Measurements from ENCODE around the gene AFG1L.
"Not testable (repeated sequence)": the region's sequence is repeated elsewhere in the genome, so short reads cannot be mapped to it uniquely, and the experiment has no call there.

The AFG1L gene

GRCh38 chr6:108407904-108408827 is 113.3 kb downstream of the AFG1L start:
- in situ Hi-C loops (cut with HindIII; ENCODE audit: low sequenced_read_pairs), result no loop called here

- in situ Hi-C loops (cut with HindIII; ENCODE audit: low sequenced_read_pairs), result no loop called here
These were observed 114.0 kb downstream of the AFG1L start for GRCh38 chr6:108408861-108409260.

DNA sequence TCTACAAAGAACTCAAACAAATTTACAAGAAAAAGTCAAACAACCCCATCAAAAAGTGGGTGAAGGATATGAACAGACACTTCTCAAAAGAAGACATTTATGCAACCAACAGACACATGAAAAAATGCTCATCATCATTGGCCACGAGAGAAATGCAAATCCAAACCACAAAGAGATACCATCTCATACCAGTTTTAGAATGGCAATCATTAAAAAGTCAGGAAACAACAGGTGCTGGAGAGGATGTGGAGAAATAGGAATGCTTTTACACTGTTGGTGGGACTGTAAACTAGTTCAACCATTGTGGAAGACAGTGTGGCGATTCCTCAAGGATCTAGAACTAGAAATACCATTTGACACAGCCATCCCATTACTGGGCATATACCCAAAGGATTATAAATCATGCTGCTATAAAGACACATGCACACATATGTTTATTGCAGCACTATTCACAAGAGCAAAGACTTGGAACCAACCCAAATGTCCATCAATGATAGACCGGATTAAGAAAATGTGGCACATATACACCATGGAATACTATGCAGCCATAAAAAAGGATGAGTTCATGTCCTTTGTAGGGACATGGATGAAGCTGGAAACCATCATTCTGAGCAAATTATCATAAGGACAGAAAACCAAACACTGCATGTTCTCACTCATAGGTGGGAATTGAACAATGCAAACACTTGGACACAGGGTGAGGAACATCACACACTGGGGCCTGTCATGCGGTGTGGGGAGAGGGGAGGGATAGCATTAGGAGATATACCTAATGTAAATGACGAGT is 121.4 kb downstream of the AFG1L start:
- in situ Hi-C loops (cut with HindIII; ENCODE audit: low sequenced_read_pairs), result not testable (repeated sequence)

DNA sequence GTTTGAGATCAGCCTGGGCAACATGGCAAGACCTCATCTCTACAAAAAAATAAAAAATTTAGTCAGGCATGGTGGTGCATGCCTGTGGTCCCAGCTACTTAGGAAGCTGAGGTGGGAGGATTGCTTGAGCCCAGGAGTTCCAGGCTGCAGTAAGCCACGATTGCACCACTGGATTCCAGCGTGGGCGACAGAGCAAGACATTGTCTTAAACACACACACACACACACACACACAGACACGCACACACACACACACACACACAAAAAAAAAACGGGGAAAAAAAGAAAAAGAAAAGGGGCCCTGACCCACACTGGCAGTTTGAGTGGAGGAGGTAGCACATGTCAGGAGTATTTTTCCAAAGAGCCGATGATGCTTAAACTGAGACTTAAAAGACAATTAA is 122.2 kb downstream of the AFG1L start:
- in situ Hi-C loops (cut with HindIII; ENCODE audit: low sequenced_read_pairs), result no loop called here

- in situ Hi-C loops (cut with HindIII; ENCODE audit: low sequenced_read_pairs), result no loop called here
These were observed 124.6 kb downstream of the AFG1L start for GRCh38 chr6:108419474-108419873.

- in situ Hi-C loops (cut with HindIII; ENCODE audit: low sequenced_read_pairs), result no loop called here
These were observed 125.2 kb downstream of the AFG1L start for GRCh38 chr6:108419934-108420609.

GRCh38 chr6:108421366-108421765 is 126.5 kb downstream of the AFG1L start:
- in situ Hi-C loops (cut with HindIII; ENCODE audit: low sequenced_read_pairs), result no loop called here

- in situ Hi-C loops (cut with HindIII; ENCODE audit: low sequenced_read_pairs), result no loop called here
These were observed 129.3 kb downstream of the AFG1L start for GRCh38 chr6:108423982-108424705.

GRCh38 chr6:108425428-108425827 is 130.6 kb downstream of the AFG1L start:
- in situ Hi-C loops (cut with HindIII; ENCODE audit: low sequenced_read_pairs), result no loop called here

GRCh38 chr6:108432143-108432542 is 137.3 kb downstream of the AFG1L start:
- in situ Hi-C loops (cut with HindIII; ENCODE audit: low sequenced_read_pairs), result no loop called here

DNA sequence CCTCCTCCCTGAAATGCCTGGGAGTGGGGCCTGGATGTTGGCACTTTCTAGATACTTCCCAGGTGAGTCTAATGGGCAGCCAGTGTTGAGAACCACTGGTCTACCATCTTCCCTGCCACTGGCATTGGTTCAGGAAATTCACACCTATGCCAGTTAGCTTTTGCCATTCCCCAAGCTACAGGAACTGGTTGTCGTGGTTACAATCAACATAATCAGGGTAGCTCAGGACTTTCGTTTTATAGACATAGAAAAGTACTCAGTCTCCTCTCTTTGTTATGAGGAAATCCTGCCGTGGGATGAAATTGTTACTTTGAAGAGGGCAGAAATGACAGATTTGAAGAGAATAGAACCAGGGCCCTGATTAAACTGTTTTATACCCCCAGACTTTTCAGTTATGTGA is 137.9 kb downstream of the AFG1L start:
- in situ Hi-C loops (cut with HindIII; ENCODE audit: low sequenced_read_pairs), result no loop called here

- in situ Hi-C loops (cut with HindIII; ENCODE audit: low sequenced_read_pairs), result no loop called here
These were observed 139.4 kb downstream of the AFG1L start for GRCh38 chr6:108434222-108434621.

- in situ Hi-C loops (cut with HindIII; ENCODE audit: low sequenced_read_pairs), result no loop called here
These were observed 140.5 kb downstream of the AFG1L start for GRCh38 chr6:108435391-108435790.

DNA sequence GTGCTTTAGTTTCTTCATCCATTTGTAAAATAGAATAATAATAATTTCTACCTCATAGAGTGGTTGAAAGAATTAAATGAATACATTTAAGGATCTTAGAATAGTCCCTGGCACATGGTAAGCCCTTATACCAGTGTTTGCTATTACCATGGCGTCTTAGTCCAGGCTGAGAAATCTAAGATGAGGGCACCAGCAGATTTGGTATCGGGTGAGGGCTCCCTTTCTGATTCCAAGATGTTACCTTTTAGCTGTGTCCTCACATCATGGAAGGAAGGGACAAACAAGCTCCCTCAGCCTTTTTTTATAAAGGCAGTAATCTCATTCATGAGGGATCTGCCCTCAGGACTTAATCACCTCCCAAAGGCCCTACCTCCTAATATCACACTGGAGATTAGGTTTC is 141.9 kb downstream of the AFG1L start:
- in situ Hi-C loops (cut with HindIII; ENCODE audit: low sequenced_read_pairs), result no loop called here

DNA sequence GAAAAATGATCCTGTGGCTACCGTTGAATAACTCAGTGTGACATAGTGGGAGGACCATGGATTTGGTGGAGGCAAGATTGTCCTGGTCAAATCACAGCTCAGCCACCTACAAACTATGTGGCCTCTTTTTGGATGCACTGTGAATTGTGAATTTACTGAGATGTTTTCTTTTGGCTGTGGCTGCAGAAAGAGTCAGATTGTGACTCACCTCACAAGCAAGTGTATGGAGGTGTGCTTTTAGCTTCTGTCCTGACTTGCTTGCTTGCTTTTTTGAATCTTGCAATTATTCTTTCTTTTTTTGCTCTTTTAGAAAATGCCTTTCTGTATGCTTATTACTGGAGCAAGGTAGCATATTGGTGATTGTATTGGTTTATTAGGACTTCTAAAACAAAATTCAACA is 143.0 kb downstream of the AFG1L start:
- in situ Hi-C loops (cut with HindIII; ENCODE audit: low sequenced_read_pairs), result no loop called here

DNA sequence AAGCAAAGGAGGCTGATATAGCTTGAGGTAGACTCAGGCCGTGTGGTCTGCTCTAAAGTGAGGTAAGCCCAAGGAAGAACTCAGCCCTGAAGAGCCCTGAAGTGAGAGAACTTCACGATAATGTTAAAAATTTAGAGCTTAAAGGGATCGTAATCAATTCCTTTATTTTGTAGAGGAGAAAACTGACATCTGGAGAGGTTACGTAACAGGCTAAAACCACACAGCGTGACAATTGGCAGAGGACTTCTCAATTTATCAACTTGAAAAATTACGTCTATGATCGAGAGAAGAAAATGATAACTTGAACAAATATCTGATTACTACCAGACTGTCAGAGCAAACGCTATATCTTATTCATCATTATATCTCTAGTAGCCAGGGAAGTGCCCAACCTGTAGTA is 144.1 kb downstream of the AFG1L start:
- in situ Hi-C loops (cut with HindIII; ENCODE audit: low sequenced_read_pairs), result no loop called here

DNA sequence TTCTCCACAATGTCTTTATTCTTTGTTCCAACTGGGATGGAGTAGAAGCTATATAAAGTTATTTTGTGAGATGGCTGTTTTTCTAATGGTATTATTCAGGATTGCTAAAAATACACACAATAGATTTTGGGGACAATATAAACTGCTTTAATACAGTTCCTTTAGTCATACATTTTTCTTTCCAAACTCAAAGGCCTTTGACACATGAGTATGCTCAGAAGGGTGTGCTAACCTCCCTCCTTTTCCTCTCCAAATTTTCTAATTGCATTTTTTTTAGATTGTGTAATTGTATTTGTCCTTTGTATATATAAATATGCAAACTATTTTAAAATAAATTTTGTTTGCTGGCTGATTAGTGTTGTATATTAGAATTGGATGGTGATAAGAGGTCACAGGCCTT is 146.3 kb downstream of the AFG1L start:
- in situ Hi-C loops (cut with HindIII; ENCODE audit: low sequenced_read_pairs), result no loop called here

- in situ Hi-C loops (cut with HindIII; ENCODE audit: low sequenced_read_pairs), result no loop called here
These were observed 148.1 kb downstream of the AFG1L start for GRCh38 chr6:108442770-108443520.

DNA sequence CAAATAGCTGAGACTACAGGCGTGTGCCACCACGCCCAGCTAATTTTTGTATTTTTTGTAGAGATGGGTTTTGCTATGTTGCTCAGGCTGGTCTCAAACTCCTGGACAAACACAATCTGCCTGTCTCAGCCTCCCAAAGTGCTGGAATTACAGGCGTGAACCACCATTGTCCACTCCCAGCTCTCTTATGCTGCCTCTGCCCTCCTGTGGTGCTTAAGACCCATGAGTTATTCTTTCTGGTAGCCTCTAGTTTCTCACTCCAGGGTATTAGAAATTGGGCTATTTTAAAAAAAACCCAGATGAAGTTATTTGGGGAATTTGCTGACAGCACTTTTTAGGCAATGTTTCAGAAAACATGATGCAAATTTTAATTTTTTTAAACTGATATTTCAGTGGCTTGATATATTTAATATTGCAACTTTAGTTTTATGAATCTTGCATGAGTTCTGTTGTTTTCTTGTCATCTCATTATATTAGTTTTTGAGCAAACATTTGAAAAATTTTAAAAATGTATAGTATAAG is 151.8 kb downstream of the AFG1L start:
- in situ Hi-C loops (cut with HindIII; ENCODE audit: low sequenced_read_pairs), result no loop called here

- in situ Hi-C loops (cut with HindIII; ENCODE audit: low sequenced_read_pairs), result no loop called here
These were observed 153.6 kb downstream of the AFG1L start for GRCh38 chr6:108448481-108448880.
